GM23248 (cell line): ENCODE results near the gene KIAA1671. TPM values are rescaled to one million over a fixed set of nuclear protein-coding genes. Genes with fewer than 3 reads are reported as not detected.

Source experiments
- DNase-seq: peaks from one replicate; pipeline ENCODE4 v3.0.0-alpha.2; 2015
- H2AFZ ChIP-seq: fragments of 200-600 bp; sonication (generic); 2 replicates; pipeline ENCODE4 v1.6.1; 2016; ENCODE audit warnings: antibody characterized with exemption
- H3F3A ChIP-seq: fragments of 200-600 bp; sonication (generic); 2 replicates; pipeline ENCODE4 v1.6.1; 2016; ENCODE audit warnings: mild to moderate bottlenecking, antibody characterized with exemption, mixed run types; ENCODE audit not compliant: insufficient read depth
- H3K27ac ChIP-seq: fragments of 200-600 bp; sonication (generic); 2 replicates; pipeline ENCODE4 v1.5.1; 2016; ENCODE audit warnings: mild to moderate bottlenecking
- H3K27me3 ChIP-seq: fragments of 200-600 bp; sonication (generic); replicated peaks from 2 replicates; pipeline ENCODE4 v1.6.1; 2016; ENCODE audit warnings: mild to moderate bottlenecking; ENCODE audit not compliant: insufficient read depth
- H3K36me3 ChIP-seq: fragments of 200-600 bp; sonication (generic); 2 replicates; pipeline ENCODE4 v1.6.1; 2016; ENCODE audit warnings: low read depth, mild to moderate bottlenecking
- H3K4me1 ChIP-seq: fragments of 200-600 bp; sonication (generic); 2 replicates; pipeline ENCODE4 v1.6.1; 2016; ENCODE audit warnings: mild to moderate bottlenecking; ENCODE audit not compliant: insufficient read depth
- H3K4me2 ChIP-seq: fragments of 200-600 bp; sonication (generic); one replicate; pipeline ENCODE4 v1.6.1; 2016; ENCODE audit warnings: mild to moderate bottlenecking; ENCODE audit not compliant: unreplicated experiment
- H3K4me3 ChIP-seq: fragments of 200-600 bp; sonication (generic); 2 replicates; pipeline ENCODE4 v1.5.1; 2016; ENCODE audit warnings: mild to moderate bottlenecking
- H3K79me2 ChIP-seq: fragments of 200-600 bp; sonication (generic); 2 replicates; pipeline ENCODE4 v1.6.1; 2016; ENCODE audit warnings: mild to moderate bottlenecking; ENCODE audit not compliant: insufficient read depth
- H3K9ac ChIP-seq: fragments of 200-600 bp; sonication (generic); 2 replicates; pipeline ENCODE4 v1.6.1; 2016; ENCODE audit warnings: mild to moderate bottlenecking
- H3K9me2 ChIP-seq: fragments of 200-600 bp; sonication (generic); 2 replicates; pipeline ENCODE4 v1.6.1; 2016; ENCODE audit warnings: mixed run types, mild to moderate bottlenecking, moderate library complexity; ENCODE audit not compliant: insufficient read depth
- H3K9me3 ChIP-seq: fragments of 200-600 bp; sonication (generic); one replicate; pipeline ENCODE4 v1.6.1; 2017; ENCODE audit warnings: low read depth
- H4K20me1 ChIP-seq: fragments of 200-600 bp; sonication (generic); 2 replicates; pipeline ENCODE4 v1.6.0; 2016; ENCODE audit not compliant: insufficient read depth
- EZH2 ChIP-seq: fragments of 200-600 bp; sonication (generic); IDR thresholded peaks from 2 replicates; pipeline ENCODE4 v1.6.1; 2018; ENCODE audit warnings: antibody characterized with exemption, mild to moderate bottlenecking; ENCODE audit not compliant: insufficient read depth, poor library complexity, severe bottlenecking
- EZH2phosphoT487 ChIP-seq: fragments of 200-600 bp; sonication (generic); IDR thresholded peaks from 2 replicates; pipeline ENCODE4 v1.6.1; 2018; ENCODE audit warnings: antibody characterized with exemption, moderate library complexity, mild to moderate bottlenecking, low read depth; ENCODE audit not compliant: insufficient read depth
- WGBS, 2 experiments: methylation state at CpG; one replicate each; pipeline ENCODE4 v1.1.6; 2015 to 2017; ENCODE audit warnings: low lambda C conversion rate in 2 of 2, low coverage in 1 of 2; ENCODE audit errors: missing lambda C conversion rate in 2 of 2; 5-methylcytosine and 5-hydroxymethylcytosine counted together
- in situ Hi-C: fragments of 300-500 bp; cut with MboI; formaldehyde crosslinking; loops from 2 replicates; pipeline ENCODE4 v1.15.0; 2020
- polyA plus RNA-seq: library from polyadenylated mRNA; unstranded; fragments of >200 nt; fragmentation: Nextera tagmentation; extraction: Ambion mirVana; gene quantifications from 2 replicates; pipeline ENCODE4 v1.2.1, GENCODE V29; 2016
- total RNA-seq: library from RNA; depleted of rRNA; stranded (reverse); fragments of >200 nt; shearing (Covaris generic); gene quantifications from 2 replicates; pipeline ENCODE4 v1.2.3, GENCODE V29; 2014

Gene KIAA1671
- total and polyA plus RNA-seq, 2 experiments from 2014 or later: 0.25 to 0.76 TPM

GRCh38 chr22:25137577-25138525, 185.3 kb downstream of the KIAA1671 start:
- H3K79me2 ChIP-seq: no peaks in the 10 kb centered on the region
- H3K4me3 ChIP-seq: no peak overlapping the region
- H3K4me2 ChIP-seq: no peak overlapping the region
- H3K9me3 ChIP-seq: no peaks in the 10 kb centered on the region
- no peaks in the 10 kb centered on the region for H3K4me1 ChIP-seq
- H3K27me3 ChIP-seq: no peaks in the 10 kb centered on the region
- no peaks in the 10 kb centered on the region for H4K20me1 ChIP-seq
- H3K27ac ChIP-seq: no peak overlapping the region
- no peak overlapping the region for H2AFZ ChIP-seq
- H3K9me2 ChIP-seq: no peaks in the 10 kb centered on the region
- no peaks in the 10 kb centered on the region for H3F3A ChIP-seq
- TF ChIP-seq EZH2phosphoT487 (no peak), EZH2 (no peak)
- no peak for DNase-seq
- H3K9ac ChIP-seq: no peak overlapping the region
- no peaks in the 10 kb centered on the region for H3K36me3 ChIP-seq
- 54 to 56% methylated on average over 6 of the region's 6 CpGs for WGBS, 2 experiments
- in situ Hi-C loops: no loop called here

GRCh38 chr22:25139062-25139461, 186.5 kb downstream of the KIAA1671 start:
- H3F3A ChIP-seq: no peaks in the 10 kb centered on the region
- no peak overlapping the region for H3K4me2 ChIP-seq
- H3K4me3 ChIP-seq: no peak overlapping the region
- no peak overlapping the region for H3K9ac ChIP-seq
- in situ Hi-C loops: no loop called here
- no peaks in the 10 kb centered on the region for H3K27me3 ChIP-seq
- WGBS, 2 experiments: 0% methylated on average over 2 of the region's 2 CpGs
- H2AFZ ChIP-seq: no peak overlapping the region
- TF ChIP-seq EZH2phosphoT487 (no peak), EZH2 (no peak)
- DNase-seq: no peak
- H3K79me2 ChIP-seq: no peaks in the 10 kb centered on the region
- no peaks in the 10 kb centered on the region for H3K4me1 ChIP-seq
- no peaks in the 10 kb centered on the region for H3K9me3 ChIP-seq
- H4K20me1 ChIP-seq: no peaks in the 10 kb centered on the region
- H3K36me3 ChIP-seq: no peaks in the 10 kb centered on the region
- no peaks in the 10 kb centered on the region for H3K9me2 ChIP-seq
- H3K27ac ChIP-seq: no peak overlapping the region

GRCh38 chr22:25142102-25142501, 189.6 kb downstream of the KIAA1671 start:
- TF ChIP-seq EZH2 (no peak), EZH2phosphoT487 (no peak)
- Histone ChIP-seq H3K9ac (no peak overlapping the region), H2AFZ (no peak overlapping the region), H3F3A (no peaks in the 10 kb centered on the region), H3K36me3 (no peaks in the 10 kb centered on the region), H3K27ac (no peak overlapping the region), H3K9me2 (no peaks in the 10 kb centered on the region), H3K9me3 (no peaks in the 10 kb centered on the region), H3K79me2 (no peaks in the 10 kb centered on the region), H3K4me3 (no peak overlapping the region), H3K27me3 (no peaks in the 10 kb centered on the region), H4K20me1 (no peaks in the 10 kb centered on the region), H3K4me1 (no peaks in the 10 kb centered on the region), H3K4me2 (no peak overlapping the region)
- 45 to 52% methylated on average over 7 of the region's 7 CpGs for WGBS, 2 experiments
- no peak for DNase-seq
- in situ Hi-C loops: no loop called here

- Histone ChIP-seq H3K9me3 (no peaks in the 10 kb centered on the region), H3K4me1 (no peaks in the 10 kb centered on the region), H3K27ac (no peak overlapping the region), H3K27me3 (no peaks in the 10 kb centered on the region), H2AFZ (no peak overlapping the region), H3K4me3 (no peak overlapping the region), H3K9me2 (no peaks in the 10 kb centered on the region), H3K4me2 (no peak overlapping the region), H3K79me2 (no peaks in the 10 kb centered on the region), H4K20me1 (no peaks in the 10 kb centered on the region), H3F3A (no peaks in the 10 kb centered on the region), H3K36me3 (no peaks in the 10 kb centered on the region), H3K9ac (no peak overlapping the region)
- DNase-seq: no peak
- TF ChIP-seq EZH2phosphoT487 (no peak), EZH2 (no peak)
- WGBS, 2 experiments: 56 to 64% methylated on average over 5 of the region's 5 CpGs
- in situ Hi-C loops: no loop called here
These were observed 190.9 kb downstream of the KIAA1671 start for GRCh38 chr22:25143156-25144076.
